Occipital lobe (tissue), 2 donors: ENCODE results near the gene SUPT20HL1. TPM values are rescaled to one million over a fixed set of nuclear protein-coding genes. Genes with fewer than 3 reads are reported as not detected.
"Not testable (repeated sequence)": the region's sequence is repeated elsewhere in the genome, so short reads cannot be mapped to it uniquely, and the experiment has no call there.

Experiments used
- DNase-seq: peaks from one replicate; lab custom pipeline; 2025; lab: John Stamatoyannopoulos, UW
- total RNA-seq: library from RNA; depleted of rRNA; stranded (reverse); fragments of >200 nt; gene quantifications from one replicate; pipeline ENCODE4 v1.2.3, GENCODE V29; 2014

SUPT20HL1 gene
- total RNA-seq, result not detected

DNA sequence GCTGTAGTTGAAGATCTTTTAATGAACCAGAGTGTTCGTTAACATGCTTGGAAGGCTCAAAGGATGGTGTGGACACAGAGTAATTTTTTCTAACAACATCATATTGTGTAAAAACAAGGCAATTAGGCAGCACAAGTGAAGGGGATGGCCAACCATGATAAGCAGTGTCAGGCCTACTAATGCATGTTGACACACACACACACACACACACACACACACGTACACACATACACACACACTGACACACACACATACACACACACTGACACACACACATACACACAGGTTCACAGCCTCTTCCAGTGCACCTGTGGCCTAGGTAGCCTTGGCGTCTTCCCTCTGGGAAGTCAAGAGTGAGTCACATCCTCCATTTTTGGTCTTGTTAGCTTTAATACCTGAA, at the start of gene SUPT20HL1:
Gene SUPT20HL1 (plus strand): TSS at position 368 of the 400 bp plus-strand sequence. CDS start 2,122 bp downstream, outside the sequence.
- no peak for DNase-seq

DNA sequence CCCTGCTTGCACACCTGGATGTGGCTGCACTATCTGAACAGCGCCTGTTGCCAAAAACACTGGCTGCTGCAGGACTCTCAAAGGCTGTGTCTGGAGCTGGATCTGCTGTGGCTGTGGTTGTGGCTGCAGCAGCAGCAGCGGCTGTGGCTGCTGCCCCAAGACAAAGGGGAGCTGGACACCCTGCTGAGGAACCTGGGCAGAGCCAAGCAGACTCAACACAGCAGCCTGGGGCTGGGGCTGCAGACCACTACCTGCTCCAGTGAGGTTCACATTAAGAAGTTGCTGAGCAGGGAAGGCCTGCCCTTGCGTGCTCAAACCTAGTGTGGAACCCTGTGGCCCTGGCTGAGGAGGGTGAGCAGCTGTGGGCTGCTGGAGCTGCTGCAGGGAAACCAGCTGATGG, 49.5 kb upstream of the SUPT20HL1 start:
- not testable (repeated sequence) for DNase-seq

DNA sequence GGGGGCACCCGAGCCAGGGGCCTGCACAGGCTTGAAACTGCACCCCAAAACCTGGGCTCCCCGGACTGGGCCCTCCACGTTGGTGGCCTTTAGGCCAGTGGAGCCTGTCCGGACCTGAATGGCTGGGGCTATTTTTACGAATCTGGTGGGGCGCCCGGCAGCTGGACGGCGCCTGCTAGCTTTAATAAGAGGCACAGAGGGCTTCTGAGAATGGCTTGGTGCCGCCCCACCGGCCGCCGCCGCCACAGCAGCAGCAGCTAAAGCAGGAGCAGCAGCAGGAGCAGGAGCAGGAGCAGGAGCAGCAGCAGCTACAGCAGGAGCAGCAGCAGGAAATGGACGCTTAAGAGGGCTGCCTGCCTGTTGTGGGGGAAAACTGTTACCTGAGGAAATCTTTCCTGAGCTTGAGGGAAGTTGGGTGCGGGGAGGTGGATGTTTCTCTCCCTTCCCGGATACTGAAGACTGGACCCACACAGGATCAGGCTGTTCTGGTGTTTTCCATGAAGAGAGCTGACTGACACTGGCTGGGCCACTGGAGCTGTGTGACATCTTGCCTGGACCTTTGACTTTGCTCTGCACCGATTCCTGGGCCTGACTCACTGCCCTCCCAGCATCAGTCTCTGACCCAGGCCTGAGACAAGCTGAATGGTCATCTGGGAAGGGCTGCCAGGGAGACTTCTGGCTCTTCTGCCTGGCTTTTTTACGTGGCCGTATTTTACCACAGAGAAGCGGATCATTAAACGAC, 48.8 kb upstream of the SUPT20HL1 start:
- DNase-seq, result not testable (repeated sequence)

DNA sequence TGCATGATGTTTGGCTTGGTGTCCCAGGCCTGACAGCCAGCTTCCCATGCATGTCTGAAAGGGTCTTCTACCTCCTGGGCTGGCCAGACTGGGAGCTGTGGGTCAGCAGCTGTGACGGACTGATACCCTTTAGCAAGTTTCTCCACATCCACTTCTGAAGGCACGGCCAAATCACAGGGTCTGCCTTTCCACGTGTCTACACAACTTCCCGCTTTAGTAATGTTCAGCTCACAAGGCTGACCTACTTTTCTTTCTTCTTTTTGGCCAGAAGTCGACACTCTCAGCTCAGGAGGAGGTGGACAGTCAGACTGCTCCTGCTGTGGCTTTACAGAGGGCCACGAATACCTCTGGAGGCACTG, 48.2 kb upstream of the SUPT20HL1 start:
- not testable (repeated sequence) for DNase-seq

DNA sequence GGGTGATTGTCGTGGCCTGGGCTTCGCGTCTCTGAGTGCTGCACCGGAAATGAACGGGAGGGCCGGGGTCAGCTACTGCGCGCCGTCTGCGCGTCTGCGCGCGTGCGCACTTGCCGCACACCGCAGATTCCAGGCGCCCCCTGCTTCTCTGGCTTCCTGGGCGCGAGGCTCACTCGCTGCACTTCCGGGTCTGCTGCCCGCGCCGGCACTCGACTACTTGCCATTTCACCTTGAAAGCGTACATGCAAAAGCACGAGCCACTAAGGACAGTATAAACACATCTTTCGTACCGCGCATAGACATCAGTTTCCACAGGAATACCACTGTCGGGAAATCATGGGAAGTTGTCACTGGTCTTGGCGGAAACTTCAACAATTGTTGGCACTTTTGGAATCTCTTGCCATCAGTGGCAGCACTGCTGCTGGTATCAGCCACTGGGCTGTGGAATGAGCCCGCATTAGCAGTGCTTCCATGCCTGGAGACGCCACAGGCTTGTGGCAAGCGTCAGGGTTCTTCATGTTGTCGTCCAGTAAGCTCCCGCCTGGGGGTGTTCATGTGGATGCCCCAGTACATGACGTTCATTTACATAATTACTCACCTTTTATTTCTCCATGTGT, 46.3 kb upstream of the SUPT20HL1 start, which contains the start of gene SUPT20HL2:
Gene SUPT20HL2 (minus strand): TSS at position 51 of the 617 bp plus-strand sequence. CDS start 754 bp downstream, outside the sequence.
- no peak for DNase-seq

DNA sequence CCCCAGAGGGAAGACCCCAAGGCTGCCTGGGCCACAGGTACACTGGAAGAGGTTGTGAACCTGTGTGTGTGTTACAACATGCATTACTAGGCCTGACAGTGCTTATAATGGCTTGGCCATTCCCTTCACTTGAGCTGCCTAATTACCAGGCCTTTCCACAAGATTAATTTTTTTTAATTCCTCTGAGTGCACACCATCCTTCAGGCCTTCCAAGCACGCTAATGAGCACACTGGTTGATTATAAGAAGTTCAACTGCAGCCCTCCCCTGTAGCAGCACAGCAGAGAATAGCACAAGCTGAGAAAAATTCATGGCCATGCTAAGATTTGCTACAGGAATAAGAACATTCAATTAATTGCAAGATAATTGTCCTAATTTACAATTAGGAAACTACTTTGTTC, 44.3 kb upstream of the SUPT20HL1 start:
- DNase-seq, result no peak

DNA sequence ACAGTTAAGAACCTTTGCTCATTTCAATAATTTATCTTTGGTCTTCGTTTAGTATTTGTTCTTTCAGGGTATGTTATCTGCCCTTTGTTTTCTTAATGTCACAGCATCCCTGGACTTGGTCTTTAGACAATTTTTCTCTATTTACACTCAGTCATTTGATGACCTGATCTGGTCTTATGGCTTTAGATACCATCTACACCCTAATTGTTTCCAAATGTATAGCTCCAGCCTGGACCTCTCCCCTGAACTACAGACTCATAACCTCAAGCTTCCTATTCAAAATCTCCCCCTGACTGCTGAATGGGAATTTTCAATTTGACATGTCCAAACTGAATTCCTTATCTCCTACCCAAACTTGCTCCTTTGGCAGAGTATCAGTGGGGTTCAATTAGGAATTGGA, 42.9 kb upstream of the SUPT20HL1 start:
- no peak for DNase-seq

DNA sequence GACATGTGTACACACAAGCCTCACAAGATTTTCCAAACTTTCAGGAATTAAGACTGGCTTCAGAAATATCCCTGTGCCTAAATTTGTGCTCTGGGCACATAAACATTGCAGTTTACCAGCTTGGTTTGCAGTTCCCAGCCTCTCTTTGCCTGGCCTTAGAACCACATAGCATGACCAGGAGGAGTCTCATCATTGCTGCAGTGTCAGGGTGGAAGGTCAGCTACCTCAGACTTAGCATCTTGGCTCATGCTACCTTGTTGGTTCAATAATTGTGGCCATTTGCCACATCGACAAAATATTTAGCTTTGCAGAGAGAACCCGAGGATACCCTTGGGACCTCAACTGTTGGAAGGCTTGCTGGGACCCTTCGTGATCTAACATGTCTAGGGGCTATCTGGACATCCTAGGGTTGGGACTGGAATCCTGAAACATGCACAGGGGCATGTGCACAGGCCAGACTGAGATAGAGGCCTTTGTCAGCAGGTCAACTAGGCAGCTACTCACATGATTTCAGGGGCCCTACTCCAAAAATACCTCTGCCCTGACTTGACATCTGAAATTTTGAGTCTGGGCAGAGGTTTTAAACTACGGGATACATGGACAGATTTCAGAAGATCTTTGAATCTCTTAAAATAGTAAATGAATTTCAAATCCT, 38.6 kb upstream of the SUPT20HL1 start:
- no peak for DNase-seq

DNA sequence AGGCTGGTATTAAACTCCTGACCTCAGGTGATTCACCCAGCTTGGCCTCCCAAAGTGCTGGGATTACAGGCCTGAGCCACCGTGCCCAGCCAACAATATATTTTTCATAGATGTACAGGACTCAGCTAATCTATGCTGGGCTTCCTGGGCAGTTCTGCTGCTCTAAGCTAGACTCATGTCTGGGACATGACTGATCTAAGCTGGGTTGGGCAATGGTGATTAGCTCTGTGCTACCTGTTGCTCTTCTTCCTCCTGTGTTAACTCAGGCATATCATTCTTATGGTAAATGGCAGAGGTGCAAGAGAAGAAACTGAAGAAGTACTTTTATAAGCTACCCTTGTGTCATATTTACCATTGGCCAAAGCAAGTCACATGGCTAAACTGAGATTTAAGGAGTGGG, 35.2 kb upstream of the SUPT20HL1 start:
- DNase-seq, result no peak

DNA sequence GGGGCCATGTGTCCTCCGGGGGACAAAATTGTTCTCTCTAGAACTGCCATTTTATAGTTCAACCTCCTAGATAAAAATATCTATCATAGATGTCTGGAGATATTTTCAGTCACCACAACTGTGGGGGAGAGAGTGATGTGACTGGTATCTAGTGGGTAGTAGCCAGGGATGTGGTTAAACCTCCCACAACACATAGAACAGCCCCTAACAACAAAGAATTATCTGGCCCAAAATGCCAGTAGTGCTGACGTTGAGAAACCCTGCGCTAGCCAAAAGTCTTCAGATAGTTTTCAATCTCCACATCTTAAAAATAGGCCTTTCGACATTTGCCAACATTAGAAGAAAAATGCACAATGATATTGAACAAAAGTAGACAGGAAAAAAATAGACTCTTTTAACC, 27.6 kb upstream of the SUPT20HL1 start:
- no peak for DNase-seq

DNA sequence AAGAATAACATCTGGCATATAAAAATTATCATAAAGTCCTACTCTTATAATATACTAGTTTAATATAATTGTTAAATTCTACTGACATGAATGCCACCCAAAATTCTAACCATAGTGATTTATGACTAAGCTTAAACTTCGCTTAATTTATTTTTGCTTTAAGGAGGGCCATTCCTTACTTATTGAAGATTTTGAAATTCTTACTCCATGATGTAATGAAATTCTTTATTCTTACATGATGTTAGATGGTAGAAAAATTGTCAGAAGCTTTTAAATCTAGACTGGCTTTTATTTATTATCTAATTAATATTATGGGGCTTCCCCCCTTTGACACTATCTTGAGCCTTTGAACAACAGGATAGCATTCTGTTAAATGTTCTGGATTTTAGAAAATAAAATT, 27.1 kb upstream of the SUPT20HL1 start:
- no peak for DNase-seq

DNA sequence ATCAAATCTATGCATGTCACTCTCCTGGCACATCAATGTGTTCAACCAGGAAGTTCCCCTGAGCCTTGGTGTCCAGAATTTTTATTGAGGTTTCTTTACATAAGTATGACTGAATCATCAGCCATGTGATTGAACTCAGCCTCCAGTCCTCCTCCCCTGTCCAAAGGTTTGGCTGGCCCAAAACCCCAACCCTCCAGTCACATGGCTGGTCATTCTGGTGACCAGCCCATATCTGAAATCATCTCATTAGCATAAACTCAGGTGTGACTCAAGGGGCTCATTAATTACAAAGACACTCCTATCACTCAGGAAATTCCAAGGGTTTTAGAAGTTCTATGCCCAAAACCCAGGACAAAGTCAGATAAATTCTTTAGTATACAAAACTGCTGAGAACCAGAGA, 26.0 kb upstream of the SUPT20HL1 start:
- DNase-seq, result no peak

DNA sequence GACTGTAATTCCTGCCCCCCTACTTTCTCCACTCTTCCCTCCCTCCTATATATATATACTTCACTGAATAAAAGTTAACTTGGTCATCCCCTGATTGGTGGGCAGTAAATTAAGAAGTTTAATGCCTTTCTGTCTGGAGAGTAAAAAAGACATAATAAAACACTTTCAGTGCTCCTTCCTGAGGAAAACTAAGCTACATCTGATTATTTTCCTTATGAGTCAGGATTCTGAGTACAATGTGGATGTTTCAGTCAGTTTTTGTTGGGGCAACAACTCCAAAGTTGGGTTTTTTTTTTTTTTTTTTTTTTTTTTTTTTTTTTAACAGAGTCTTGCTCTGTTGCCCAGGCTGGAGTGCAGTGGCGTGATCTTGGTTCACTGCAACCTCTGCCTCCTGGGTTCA, 24.6 kb upstream of the SUPT20HL1 start:
- DNase-seq, result no peak

DNA sequence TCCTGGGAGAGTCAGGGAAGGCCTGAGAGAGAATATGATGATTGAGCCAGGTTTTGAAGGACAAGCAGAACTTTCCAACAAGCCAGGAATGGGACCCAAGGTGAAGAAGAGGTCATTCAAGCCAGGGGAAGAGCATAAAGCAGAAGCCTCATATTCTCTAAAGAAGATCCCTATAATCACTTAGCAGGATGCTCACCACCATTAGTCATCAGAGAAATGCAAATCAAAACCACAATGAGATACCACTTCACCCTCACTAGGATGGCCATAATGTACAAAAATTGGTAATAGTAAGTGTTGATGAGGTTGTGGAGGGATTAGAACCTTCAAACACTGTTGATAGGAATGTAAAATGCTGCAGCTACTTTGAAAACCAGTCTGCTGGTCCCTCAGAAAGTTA, 20.5 kb upstream of the SUPT20HL1 start:
- no peak for DNase-seq

DNA sequence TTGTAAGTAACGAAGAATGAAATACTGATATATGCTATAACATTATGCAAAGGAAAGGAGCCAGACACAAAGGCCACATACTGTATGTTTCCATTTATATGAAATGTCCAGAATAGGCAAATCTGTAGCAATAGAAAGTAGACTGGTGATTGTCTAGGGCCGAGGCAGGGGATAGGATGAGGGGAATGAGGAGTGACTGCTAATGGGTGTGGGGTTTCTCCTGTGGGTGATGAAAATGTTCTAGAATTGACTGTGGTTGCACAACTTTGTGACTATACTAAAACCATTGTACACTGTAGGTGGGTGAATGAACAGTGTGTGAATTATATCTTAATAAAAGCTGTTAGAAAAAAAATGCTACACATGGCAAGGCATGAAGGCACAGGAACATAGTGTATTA, 19.9 kb upstream of the SUPT20HL1 start:
- DNase-seq, result no peak

DNA sequence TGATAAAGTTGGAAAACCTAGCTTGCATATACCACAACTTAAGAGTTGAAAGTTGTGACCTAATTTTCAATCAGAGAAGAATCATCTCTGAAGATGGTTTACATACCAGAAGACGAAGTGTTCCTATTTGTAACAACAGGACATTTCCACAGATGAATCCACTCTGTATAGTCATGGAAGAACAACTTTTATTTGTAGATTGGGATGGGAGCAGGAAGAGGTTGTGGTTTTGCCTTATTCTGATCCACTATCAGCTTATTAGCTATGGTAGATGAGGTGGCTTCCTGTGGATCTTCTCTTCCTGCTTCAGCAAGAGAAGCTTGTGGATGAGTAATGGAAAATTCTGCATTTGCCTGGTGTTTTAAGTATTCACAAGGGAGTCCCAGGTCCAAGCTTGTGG, 18.6 kb upstream of the SUPT20HL1 start:
- no peak for DNase-seq

DNA sequence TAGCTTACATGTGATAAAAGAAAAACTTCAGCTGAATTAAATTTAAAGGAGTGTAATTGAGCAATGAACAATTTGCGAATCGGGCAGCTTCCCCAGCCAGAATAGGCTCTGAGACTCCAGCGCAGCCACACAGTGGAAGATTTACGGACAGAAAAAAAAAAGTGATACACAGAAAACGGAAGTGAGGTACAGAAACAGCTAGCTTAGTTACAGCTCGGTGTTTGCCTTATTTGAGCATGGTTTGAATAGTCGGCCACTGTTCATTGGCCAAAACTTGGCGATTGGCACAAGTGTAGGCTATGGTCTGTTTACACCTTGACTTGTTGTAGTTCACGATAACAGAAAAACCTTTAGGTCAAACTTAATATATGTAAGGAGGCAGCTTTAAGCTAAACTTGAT, 16.7 kb upstream of the SUPT20HL1 start:
- DNase-seq, result no peak

DNA sequence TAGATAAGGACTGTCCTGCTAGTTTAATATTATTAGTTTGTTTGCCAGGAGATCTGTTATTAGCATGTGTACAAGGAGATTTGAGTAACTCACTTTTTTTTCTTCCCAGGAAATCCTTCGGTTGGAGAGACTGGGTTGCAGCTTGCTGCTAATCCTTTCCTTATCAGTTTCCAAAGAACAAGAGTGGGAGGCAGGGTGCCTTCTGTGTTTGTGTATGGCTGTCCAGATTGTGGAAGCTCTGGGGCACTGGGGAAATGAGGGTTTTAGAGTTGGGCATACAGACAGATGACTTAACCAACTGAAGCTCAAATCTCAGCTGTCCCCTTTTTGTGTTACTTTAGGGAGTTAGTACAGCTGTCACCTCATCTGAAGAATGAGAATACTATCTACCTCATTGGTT, 12.6 kb upstream of the SUPT20HL1 start:
- DNase-seq, result no peak

DNA sequence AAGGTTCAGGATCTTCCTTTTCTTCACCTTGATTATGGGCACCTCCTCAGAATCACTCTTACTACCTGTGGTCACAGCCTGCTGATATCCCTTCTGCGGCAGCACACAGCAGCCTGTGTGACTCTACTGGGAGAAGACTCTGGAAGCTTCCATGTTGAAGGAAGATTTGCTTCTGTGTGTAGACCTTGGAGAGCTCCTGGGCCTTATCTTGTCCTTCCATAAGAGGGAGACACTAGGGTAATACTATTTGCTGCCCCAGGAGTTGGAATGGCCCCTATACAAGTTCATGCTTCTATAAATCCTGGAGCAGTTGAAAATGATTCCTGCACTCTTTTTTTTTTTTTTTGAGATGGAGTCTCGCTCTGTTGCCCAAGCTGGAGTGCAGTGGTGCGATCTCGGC, 10.2 kb upstream of the SUPT20HL1 start:
- DNase-seq, result no peak

DNA sequence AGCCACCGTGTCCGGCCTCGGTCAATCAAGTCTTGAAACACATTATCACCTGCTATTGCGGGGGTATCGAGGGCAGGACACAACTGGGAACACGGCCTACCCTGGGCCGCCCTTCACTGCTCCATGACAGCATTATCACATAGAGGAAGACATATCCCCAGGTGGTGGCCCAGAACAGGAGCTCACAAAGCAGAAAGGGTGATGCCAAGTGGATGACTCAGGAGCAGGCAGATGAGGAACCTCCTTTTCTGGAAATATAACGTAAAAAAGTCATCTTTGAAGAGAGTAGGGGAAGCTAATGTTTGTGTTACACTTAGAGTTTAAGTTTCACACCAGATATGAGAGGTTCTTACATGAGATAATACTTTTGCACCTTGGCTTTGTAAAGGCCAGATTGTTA, 5.3 kb upstream of the SUPT20HL1 start:
- DNase-seq, result no peak

DNA sequence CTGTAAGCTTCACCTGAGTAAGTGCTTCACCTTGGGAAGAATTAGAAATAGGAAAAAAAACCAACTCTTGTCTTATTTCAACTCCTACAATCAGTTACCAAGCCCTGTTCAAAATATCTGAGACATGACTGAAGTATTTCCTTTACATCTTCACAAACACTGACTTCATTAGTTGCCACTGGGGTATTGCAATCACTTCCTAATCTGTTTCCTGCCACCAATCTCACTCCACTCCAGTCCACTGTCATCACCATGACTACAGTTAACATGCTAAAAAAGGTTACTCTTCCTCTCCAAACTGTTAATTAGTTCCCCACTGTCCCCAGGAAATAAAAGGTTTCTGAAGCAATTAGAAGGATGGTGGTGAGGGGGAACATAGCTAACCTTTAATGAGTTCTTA, 3.3 kb upstream of the SUPT20HL1 start:
- no peak for DNase-seq

DNA sequence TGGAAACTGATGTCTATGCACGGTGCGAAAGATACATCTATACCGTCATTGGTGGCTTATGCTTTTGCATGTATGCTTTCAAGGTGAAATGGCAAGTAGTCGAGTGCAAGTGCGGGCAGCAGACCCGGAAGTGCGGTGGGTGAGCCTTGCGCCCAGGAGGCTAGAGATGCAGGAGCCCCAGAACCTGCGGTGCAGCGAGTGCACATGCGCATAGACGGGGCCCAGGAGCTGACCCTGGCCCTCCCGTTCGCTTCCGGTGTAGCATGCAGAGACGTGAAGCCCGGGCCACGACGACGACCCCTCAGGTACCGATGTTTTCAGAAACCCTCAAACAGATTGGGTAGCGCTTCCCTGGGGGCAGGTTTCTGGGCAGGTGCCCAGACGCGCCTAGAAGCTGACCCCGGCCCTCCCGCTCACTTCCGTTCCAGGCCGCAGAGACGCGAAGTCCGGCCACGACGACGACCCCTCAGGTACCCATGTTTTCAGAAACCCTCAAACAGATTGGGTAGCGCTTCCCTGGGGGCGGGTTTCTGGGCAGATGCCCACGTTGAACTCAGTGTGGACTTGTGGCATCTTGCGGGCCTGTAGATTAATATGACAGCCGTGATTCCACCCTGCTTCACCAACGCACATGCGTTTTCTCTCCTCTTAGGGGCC, 1.8 kb downstream of the SUPT20HL1 start:
- not testable (repeated sequence) for DNase-seq
